ENCODE results near the gene ARID1B.

Gene ARID1B

DNA sequence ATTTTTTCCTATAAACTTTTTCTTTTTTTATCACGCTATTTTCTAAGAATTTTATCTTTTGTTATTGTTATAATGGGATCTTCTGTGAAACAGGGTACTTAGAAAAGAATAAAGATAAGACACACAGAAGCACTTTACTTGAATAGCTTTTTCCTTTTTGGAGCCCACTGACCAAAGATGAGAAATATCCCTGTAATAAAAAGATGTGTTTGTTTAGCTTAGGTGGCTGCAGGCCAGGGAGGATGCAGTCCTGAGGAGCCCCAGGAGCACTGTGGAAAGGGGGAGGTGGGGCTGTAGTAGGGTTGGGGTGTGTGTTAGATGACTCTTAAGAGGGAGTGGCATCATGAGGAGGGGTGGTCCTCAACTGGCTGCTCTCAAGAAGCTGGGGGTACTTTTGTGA, 128.6 kb downstream of the ARID1B start:
- Mint-ChIP-seq H3K4me1 (ENCODE audit: low read depth) (no peaks in the 10 kb centered on the region), H3K27ac (no peak overlapping the region), H3K27me3 (no peaks in the 10 kb centered on the region), H3K9me3 (no peaks in the 10 kb centered on the region), H3K36me3 (ENCODE audit: low read depth) (peaks cover 45% of the 10 kb centered on the region), H3K4me3 (no peak overlapping the region)
- intact Hi-C loops (cut with micrococcal nuclease) = no loop called here

DNA sequence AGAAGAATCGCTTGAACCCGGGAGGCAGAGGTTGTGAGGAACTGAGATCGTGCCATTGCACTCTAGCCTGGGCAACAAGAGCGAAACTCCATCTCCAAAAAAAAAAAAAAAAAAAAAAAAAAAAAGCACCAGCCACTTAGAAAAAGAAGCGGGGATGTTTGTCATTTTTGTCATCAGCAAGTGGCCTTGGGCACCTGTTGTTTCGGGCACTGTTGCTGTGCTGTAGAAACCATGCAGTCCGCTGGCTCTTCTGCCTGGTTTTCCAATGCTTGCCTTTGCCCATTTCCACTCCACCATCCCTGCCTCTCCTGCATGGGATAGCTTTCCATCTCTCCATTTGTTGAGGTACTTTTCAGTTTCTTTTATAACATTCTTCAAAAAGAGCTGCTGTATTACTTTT, 129.3 kb downstream of the ARID1B start:
- no peak overlapping the region for H3K27ac Mint-ChIP-seq
- H3K27me3 Mint-ChIP-seq = no peaks in the 10 kb centered on the region
- H3K4me3 Mint-ChIP-seq = no peak overlapping the region
- intact Hi-C loops (cut with micrococcal nuclease) = no loop called here
- peaks cover 42% of the 10 kb centered on the region for H3K36me3 Mint-ChIP-seq (ENCODE audit: low read depth)
- no peaks in the 10 kb centered on the region for H3K9me3 Mint-ChIP-seq
- peaks cover 1% of the 10 kb centered on the region for H3K4me1 Mint-ChIP-seq (ENCODE audit: low read depth)

DNA sequence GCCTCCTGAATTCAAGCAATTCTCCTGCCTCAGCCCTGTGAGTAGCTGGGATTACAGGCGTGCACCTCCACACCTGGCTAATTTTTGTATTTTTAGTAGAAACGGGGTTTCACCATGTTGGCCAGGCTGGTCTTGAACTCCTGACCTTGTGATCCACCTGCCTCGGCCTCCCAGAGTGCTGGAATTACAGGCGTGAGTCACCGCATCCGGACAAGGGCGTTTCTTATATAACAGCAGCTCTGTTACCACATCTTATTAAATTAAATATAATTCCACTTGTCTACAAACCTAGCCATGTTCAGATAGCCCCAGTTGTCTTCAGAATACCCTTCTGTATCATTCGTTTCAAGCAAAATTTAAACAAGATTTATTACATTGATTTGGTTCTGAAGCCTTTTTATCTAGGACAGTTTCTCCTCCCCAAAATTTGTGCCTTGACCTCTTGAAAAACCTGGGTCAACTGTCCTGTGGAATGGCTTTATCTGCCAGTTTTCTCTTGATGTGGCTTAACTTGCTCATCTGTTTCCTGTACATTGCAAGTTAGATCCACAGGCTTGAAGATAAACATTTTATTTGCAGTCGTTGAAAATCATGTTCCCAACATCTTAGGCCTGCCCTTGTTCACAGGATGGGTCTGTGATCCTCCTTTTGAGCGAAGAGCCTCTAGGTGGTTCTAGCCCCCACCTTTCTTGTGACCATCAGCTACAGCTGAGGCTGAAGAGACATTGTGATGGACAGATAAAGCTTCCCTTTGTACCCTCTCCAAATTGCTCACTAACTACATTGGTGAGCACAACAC, 132.2 kb downstream of the ARID1B start:
- intact Hi-C loops (cut with micrococcal nuclease) = no loop called here
- H3K27me3 Mint-ChIP-seq = no peaks in the 10 kb centered on the region
- H3K36me3 Mint-ChIP-seq (ENCODE audit: low read depth) = peaks cover 46% of the 10 kb centered on the region
- H3K27ac Mint-ChIP-seq = no peak overlapping the region
- H3K4me1 Mint-ChIP-seq (ENCODE audit: low read depth) = peaks cover 18% of the 10 kb centered on the region
- no peak overlapping the region for H3K4me3 Mint-ChIP-seq
- no peaks in the 10 kb centered on the region for H3K9me3 Mint-ChIP-seq

DNA sequence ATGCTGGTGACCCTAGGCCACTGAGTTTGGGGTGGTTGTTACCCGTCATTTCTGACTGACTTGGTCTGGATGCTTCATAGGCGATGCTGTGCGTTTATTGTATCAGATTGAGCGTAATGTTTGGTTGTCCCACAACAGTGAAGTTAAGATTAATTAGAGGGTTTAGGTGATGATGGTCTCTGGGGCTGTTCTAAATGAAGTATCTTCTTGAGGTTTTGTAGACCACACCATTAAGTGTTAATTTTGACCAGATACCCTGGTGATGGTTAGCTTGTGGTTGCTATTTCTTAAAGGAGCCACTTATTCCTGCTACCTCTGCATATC, 132.8 kb downstream of the ARID1B start:
- peaks cover 52% of the 10 kb centered on the region for H3K36me3 Mint-ChIP-seq (ENCODE audit: low read depth)
- no peak overlapping the region for H3K27ac Mint-ChIP-seq
- intact Hi-C loops (cut with micrococcal nuclease) = no loop called here
- H3K4me3 Mint-ChIP-seq = no peak overlapping the region
- H3K4me1 Mint-ChIP-seq (ENCODE audit: low read depth) = peaks cover 21% of the 10 kb centered on the region
- H3K27me3 Mint-ChIP-seq = no peaks in the 10 kb centered on the region
- H3K9me3 Mint-ChIP-seq = no peaks in the 10 kb centered on the region

DNA sequence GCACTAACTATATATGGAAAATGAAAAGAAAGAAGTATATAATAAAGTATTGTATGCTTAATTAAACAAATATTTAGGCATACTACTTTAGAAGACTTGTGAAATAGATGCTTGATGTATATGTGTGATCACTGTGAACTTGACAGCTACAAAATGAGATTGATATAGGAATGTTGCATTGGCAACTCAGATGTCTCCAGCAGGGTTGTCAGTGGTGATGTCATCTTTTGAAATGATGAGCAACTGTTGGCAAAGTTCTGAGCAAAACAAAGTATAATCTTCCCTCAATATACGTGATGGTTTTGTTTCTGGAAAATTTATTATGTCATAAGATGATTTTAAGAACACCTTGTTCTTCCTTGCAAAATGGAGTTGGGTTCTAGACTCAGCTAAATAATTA, 133.8 kb downstream of the ARID1B start:
- H3K36me3 Mint-ChIP-seq (ENCODE audit: low read depth) = peaks cover 47% of the 10 kb centered on the region
- intact Hi-C loops (cut with micrococcal nuclease) = no loop called here
- no peaks in the 10 kb centered on the region for H3K9me3 Mint-ChIP-seq
- no peak overlapping the region for H3K4me3 Mint-ChIP-seq
- H3K27ac Mint-ChIP-seq = no peak overlapping the region
- H3K4me1 Mint-ChIP-seq (ENCODE audit: low read depth) = peaks cover 22% of the 10 kb centered on the region
- H3K27me3 Mint-ChIP-seq = no peaks in the 10 kb centered on the region

DNA sequence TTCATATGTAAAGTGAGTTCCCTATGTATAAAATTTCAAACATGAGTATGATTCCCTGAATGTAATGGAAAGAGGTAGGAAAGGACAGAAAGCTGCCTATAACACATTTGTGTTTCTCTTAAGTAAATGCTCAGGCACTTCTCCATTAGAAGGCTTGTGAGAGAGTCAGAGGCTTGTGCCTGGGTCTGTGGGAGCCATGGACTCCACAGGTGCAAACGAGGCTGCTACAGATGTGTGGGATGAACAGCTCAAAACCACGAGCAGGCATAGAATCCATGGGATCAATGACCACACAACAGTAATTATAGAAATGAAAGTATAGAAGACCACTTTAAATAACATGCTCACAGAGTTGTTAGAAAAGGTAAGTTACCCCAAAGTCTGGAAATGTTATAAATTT, 134.4 kb downstream of the ARID1B start:
- H3K4me3 Mint-ChIP-seq = no peak overlapping the region
- peaks cover 42% of the 10 kb centered on the region for H3K36me3 Mint-ChIP-seq (ENCODE audit: low read depth)
- H3K9me3 Mint-ChIP-seq = no peaks in the 10 kb centered on the region
- no peak overlapping the region for H3K27ac Mint-ChIP-seq
- peaks cover 28% of the 10 kb centered on the region for H3K4me1 Mint-ChIP-seq (ENCODE audit: low read depth)
- intact Hi-C loops (cut with micrococcal nuclease) = no loop called here
- H3K27me3 Mint-ChIP-seq = no peaks in the 10 kb centered on the region

DNA sequence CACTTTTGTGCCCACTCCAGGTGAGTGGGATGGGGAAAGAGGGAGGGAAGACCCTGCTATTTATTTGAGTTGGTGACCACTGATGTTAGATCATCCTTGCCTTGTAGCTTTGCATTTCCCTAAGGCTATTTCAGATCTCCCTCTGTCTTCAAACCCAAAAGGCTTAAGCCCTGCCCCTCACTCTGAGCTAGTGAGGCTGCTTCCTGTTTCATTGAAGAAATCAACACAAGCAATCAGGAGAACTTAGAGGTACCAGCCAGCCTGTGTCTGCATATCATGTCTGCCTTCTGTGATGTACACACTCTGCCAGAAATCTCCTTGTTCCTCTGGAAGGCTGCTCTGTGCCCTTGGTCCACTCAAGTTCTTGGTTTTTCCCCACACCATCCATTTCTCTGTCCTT, 135.3 kb downstream of the ARID1B start:
- H3K9me3 Mint-ChIP-seq = no peaks in the 10 kb centered on the region
- no peaks in the 10 kb centered on the region for H3K27me3 Mint-ChIP-seq
- H3K4me1 Mint-ChIP-seq (ENCODE audit: low read depth) = peaks cover 37% of the 10 kb centered on the region
- intact Hi-C loops (cut with micrococcal nuclease) = no loop called here
- H3K4me3 Mint-ChIP-seq = no peak overlapping the region
- H3K27ac Mint-ChIP-seq = no peak overlapping the region
- H3K36me3 Mint-ChIP-seq (ENCODE audit: low read depth) = peaks cover 34% of the 10 kb centered on the region

DNA sequence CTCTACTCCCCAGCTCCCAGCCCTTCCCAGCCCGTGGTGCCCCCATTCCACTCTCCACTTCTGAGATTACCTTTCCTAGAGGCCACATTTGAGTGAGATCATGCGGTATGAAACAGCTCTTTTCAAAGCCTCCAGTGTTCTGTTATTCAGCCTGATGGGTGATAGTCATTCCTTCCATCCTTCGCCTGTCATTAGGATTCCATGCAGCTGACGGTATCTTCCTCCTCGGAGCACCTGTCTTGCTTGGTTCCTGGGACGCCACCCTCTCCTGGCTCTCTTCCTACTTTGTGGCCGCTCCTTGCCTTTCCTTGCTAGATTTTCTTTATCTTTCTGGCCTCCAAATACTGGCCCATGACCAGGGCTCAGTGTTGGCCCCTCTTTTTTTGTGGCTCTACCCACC, 137.0 kb downstream of the ARID1B start:
- Mint-ChIP-seq H3K27me3 (no peaks in the 10 kb centered on the region), H3K27ac (no peak overlapping the region), H3K36me3 (ENCODE audit: low read depth) (peaks cover 28% of the 10 kb centered on the region), H3K9me3 (no peaks in the 10 kb centered on the region), H3K4me1 (ENCODE audit: low read depth) (peaks cover 45% of the 10 kb centered on the region), H3K4me3 (no peak overlapping the region)
- intact Hi-C loops (cut with micrococcal nuclease) = no loop called here

DNA sequence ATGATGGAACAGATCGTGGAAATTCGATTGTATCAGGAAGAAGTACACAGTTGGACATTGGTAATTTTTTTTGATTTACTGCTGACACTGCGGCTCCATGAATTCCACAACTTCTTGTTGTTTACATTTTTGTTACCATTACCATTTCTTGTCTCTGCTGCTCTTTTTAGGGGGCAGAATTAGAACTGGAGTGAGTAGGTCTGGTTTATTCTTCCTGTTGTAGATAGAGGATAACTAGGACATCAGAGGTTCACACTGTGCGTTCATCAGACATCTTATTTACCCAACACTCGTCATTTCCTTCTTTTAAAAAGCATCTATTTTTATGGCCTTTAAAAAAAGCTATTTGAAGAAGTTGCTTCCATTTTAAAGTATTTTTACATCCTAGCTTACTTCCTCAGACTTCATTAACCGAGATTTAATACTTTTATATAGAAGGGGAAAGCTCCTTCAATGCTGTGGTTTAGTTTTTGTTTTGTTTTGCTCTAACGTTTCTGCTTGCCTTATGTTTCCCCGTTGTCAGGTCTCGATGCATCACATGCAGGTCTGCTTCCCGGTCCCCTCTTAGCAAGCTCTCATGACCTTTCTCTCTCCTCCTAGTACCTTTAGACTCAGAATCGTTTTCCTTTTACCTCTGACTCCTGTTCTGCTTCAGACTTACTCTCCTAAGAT, 139.1 kb downstream of the ARID1B start:
- Mint-ChIP-seq H3K9me3 (no peaks in the 10 kb centered on the region), H3K4me1 (ENCODE audit: low read depth) (peaks cover 50% of the 10 kb centered on the region), H3K4me3 (no peak overlapping the region), H3K27ac (peak overlapping the region; percentile 56), H3K27me3 (no peaks in the 10 kb centered on the region), H3K36me3 (ENCODE audit: low read depth) (peaks cover 28% of the 10 kb centered on the region)
- intact Hi-C loops (cut with micrococcal nuclease) = no loop called here

DNA sequence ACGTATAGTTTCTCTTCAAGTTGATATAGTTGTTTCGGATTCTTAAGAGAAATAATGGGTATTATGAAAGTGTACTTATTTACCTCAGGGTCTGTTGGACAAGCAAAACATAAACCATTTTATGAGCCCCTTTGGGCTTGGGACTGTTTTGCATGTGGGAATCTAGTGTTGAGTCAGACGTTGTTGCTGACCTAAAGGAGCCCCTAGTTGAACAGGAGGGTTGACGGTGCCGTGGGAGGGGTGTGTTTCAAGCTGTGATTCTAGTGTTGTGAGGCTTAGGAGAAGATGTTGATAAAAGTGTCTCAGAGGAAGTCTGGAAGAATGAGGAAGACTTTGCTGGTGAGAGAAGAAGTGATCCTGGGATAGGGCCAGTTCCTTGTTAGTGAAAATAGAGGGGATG, 140.0 kb downstream of the ARID1B start:
- H3K4me1 Mint-ChIP-seq (ENCODE audit: low read depth) = peaks cover 43% of the 10 kb centered on the region
- no peaks in the 10 kb centered on the region for H3K9me3 Mint-ChIP-seq
- no peak overlapping the region for H3K27ac Mint-ChIP-seq
- intact Hi-C loops (cut with micrococcal nuclease) = no loop called here
- no peaks in the 10 kb centered on the region for H3K27me3 Mint-ChIP-seq
- no peak overlapping the region for H3K4me3 Mint-ChIP-seq
- peaks cover 25% of the 10 kb centered on the region for H3K36me3 Mint-ChIP-seq (ENCODE audit: low read depth)

DNA sequence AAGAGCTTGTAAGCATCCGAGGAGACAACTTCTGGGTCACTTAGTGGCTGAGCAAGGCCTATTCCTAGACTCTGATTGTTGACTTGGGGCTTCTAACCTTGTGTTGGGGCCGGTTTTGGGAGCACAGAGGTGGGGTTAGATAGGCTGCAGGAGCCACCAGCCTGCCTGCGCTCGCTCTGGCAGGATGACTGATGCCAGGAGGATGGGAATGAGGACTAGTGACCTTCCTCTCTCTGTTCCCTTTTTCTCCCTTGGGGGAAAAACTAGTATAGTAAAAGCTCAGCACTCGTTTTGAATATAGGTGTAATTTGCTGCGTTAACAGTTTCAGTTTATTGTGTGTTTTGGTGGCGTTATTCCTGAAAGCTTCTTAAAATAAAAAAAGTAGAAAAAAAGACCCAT, 141.5 kb downstream of the ARID1B start:
- intact Hi-C loops (cut with micrococcal nuclease) = no loop called here
- no peak overlapping the region for H3K4me3 Mint-ChIP-seq
- H3K27me3 Mint-ChIP-seq = no peaks in the 10 kb centered on the region
- no peaks in the 10 kb centered on the region for H3K9me3 Mint-ChIP-seq
- H3K27ac Mint-ChIP-seq = no peak overlapping the region
- peaks cover 13% of the 10 kb centered on the region for H3K36me3 Mint-ChIP-seq (ENCODE audit: low read depth)
- peaks cover 35% of the 10 kb centered on the region for H3K4me1 Mint-ChIP-seq (ENCODE audit: low read depth)

DNA sequence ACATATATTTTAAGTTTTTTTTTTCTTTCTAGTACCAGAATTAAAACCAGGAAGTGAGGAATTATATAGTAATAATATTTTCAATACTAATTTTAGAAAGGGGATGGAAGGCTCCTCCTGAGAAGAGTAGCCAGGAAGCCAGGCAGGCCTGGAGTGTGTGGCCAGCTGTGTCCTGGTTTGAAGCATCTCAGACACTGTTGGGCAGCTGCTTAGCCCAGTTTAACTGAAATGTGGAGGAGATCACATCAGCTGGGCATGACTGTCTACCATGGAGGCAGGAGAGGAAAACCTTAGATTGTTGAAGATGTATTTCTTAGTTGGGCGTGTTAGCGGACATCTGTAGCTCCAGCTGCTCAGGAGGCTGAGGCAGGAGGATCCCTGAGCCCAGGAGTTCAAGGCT, 142.2 kb downstream of the ARID1B start:
- no peak overlapping the region for H3K4me3 Mint-ChIP-seq
- H3K27ac Mint-ChIP-seq = no peak overlapping the region
- H3K27me3 Mint-ChIP-seq = no peaks in the 10 kb centered on the region
- intact Hi-C loops (cut with micrococcal nuclease) = no loop called here
- peaks cover 32% of the 10 kb centered on the region for H3K4me1 Mint-ChIP-seq (ENCODE audit: low read depth)
- H3K36me3 Mint-ChIP-seq (ENCODE audit: low read depth) = peaks cover 6% of the 10 kb centered on the region
- H3K9me3 Mint-ChIP-seq = no peaks in the 10 kb centered on the region

DNA sequence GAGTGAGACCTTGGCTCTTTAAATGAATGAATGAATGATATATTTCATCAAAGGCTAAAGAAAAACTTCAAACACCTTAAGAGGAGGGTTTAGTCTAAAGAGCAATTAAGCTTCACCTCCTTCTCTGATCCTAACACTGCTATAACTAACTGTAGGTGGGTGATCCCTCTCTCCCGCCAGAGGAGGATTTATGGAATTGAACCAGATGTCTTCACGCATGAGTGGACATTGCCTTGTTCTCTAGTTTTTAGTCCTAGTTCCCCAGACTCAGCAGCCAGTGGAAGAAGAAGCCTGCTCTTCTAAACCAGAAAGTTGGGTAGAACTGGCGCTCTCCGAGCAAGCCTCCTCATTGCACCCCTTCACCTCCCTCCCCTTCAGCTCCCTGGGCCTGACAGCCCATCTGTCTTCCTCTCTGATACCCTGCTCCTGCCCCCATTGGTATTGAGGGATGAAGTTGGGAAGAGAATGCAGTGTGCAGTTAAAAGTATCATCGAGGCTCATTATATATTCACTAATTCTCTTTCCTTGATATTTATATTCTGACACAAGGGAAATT, 142.7 kb downstream of the ARID1B start:
- Mint-ChIP-seq H3K4me1 (ENCODE audit: low read depth) (peaks cover 29% of the 10 kb centered on the region), H3K36me3 (ENCODE audit: low read depth) (peaks cover under 1% of the 10 kb centered on the region), H3K9me3 (no peaks in the 10 kb centered on the region), H3K27ac (no peak overlapping the region), H3K4me3 (no peak overlapping the region), H3K27me3 (no peaks in the 10 kb centered on the region)
- intact Hi-C loops (cut with micrococcal nuclease) = no loop called here

DNA sequence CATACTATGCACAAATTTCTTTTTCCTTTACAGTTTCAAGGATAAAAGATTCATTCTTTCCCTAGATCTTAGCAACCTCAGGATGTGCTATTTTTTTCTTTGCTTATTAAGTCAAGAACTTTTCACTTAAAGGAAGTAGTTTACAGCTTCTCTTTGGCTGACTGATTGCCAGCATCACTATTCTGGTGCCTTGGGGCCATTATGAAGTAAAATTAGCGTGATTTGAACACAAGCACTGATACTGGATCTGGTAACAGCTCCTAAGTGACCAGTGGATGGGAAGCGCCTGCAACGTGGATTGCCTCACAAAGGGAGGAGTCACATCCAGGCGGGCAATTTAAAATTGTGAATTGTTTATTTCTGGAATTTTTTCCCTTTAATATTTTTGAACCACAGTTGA, 147.1 kb downstream of the ARID1B start:
- H3K36me3 Mint-ChIP-seq (ENCODE audit: low read depth) = peaks cover 10% of the 10 kb centered on the region
- H3K4me1 Mint-ChIP-seq (ENCODE audit: low read depth) = peaks cover 19% of the 10 kb centered on the region
- no peaks in the 10 kb centered on the region for H3K27me3 Mint-ChIP-seq
- H3K27ac Mint-ChIP-seq = no peak overlapping the region
- H3K9me3 Mint-ChIP-seq = no peaks in the 10 kb centered on the region
- intact Hi-C loops (cut with micrococcal nuclease) = no loop called here
- H3K4me3 Mint-ChIP-seq = no peak overlapping the region
